ENCODE measurements around the gene OOSP1.
"Not testable (repeated sequence)": the region's sequence is repeated elsewhere in the genome, so short reads cannot be mapped to it uniquely, and the experiment has no call there.

Gene OOSP1

DNA sequence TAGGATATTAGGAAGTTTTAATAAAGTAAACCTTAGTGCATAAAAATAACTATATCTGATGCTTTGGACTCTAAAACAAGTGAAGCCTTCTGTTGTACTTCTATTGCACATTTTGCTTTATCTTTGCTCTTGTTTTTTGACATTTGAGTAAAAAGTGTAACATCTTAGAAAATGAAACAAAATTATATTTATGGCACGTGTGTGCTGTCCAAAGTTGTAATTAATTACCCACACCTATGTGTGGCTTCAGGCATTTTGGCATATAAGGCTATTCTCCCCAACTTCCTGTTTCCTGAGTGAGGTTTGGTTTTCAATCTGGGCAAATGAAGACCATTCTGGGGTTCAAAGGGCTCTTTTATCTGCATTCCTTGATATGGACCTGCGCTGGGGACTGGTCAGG, at the start of gene OOSP1:
Gene OOSP1 (plus strand): TSS at position 301 of the 400 bp plus-strand sequence. CDS start 23 bp downstream, at position 324.
- no peak for DNase-seq

DNA sequence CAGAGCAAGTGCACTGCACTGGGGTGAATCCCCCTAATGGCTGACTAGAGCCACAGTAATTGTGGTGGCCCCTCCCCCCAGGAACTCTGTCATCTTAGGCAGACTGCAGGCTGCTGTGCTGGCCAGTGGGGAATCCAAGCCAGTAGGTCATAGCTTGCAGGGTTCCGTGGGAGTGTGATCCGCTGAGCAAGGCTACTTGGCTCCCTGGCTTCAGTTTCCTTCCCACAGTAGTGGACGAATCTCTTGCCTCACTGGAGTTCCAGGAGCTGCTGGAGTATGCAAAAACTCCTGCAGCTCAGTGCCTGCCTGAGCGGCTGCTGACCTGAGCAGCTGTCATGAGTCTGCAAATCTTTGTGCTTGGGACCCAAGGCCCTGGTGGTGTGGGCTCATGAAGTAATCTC, 46.5 kb upstream of the OOSP1 start:
- no peak for DNase-seq

DNA sequence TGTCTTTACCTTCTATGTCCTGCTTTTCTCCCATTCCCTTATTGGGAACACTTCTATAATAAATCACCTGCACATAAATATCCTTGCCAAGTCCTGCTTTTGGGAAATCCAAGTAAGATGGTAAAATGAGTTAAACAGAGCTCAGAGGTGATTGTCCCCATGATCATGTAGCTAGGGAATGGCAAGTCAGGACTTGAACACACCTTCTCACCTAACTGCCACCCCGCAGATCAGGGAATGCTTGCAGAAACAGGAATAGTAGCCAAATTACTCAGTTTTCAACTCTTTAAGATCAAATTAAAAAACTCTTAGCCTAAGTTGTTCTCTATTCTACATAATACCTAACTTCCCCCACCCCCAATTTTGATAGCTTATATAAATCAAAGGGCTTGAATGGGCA, 43.6 kb upstream of the OOSP1 start:
- DNase-seq, result no peak

- DNase-seq, result no peak
These were observed 40.2 kb upstream of the OOSP1 start for GRCh38 chr11:59898046-59898445.

GRCh38 chr11:59898650-59899049, 39.6 kb upstream of the OOSP1 start:
- no peak for DNase-seq

GRCh38 chr11:59899532-59899931, 38.7 kb upstream of the OOSP1 start:
- DNase-seq, result no peak

- no peak for DNase-seq
These were observed 37.7 kb upstream of the OOSP1 start for GRCh38 chr11:59900366-59901126.

GRCh38 chr11:59901306-59901705, 36.9 kb upstream of the OOSP1 start:
- DNase-seq, result no peak

- DNase-seq, result not testable (repeated sequence)
These were observed 34.7 kb upstream of the OOSP1 start for GRCh38 chr11:59903569-59903968.

- DNase-seq, result no peak
These were observed 19.8 kb upstream of the OOSP1 start for GRCh38 chr11:59918480-59918879.

- no peak for DNase-seq
These were observed 19.1 kb upstream of the OOSP1 start for GRCh38 chr11:59918987-59919589.

GRCh38 chr11:59923813-59924212, 14.4 kb upstream of the OOSP1 start:
- no peak for DNase-seq

- no peak for DNase-seq
These were observed 6.5 kb upstream of the OOSP1 start for GRCh38 chr11:59931688-59932087.

DNA sequence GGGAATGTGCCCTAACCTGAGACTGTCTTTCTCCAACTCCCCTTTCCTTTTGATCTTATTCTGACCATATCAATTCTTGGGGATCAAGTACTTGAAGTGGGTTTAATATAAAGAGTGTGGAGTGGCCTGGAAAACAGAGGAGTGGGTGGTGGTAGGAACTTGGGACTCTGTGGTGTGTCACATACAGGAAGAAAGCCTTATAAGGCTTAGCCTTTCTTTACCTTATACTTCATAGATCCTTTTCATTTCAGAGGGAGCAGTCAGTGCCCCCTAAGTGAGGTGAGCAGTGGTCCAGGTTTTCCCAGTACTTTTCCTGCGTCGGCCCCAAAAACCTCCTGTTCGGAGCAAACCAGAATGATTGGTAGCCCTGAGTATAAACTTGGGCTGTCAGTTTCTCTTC, 486 bp downstream of the OOSP1 start:
- DNase-seq, result no peak

DNA sequence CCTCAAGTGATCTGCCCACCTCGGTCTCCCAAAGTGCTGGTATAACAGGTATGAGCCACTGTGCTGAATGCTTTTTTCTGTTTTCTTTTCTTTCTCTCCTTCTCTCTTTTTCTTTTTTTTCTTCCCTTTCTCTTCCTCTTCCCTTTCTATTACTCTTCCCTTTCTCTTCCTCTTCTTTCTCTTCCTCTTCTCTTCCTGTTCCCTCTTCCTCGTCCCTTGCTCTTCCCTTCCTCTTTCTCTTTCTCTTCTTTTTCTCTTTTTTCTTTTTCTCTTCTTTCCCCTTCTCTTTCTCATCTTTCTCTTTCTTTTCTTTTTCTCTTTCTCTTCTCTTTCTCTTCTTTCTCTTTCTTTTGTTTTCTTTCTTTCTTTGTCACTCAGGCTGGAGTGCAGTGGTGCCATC, 1.2 kb downstream of the OOSP1 start:
- DNase-seq, result no peak

- no peak for DNase-seq
These were observed 2.9 kb downstream of the OOSP1 start for GRCh38 chr11:59941091-59941490.

DNA sequence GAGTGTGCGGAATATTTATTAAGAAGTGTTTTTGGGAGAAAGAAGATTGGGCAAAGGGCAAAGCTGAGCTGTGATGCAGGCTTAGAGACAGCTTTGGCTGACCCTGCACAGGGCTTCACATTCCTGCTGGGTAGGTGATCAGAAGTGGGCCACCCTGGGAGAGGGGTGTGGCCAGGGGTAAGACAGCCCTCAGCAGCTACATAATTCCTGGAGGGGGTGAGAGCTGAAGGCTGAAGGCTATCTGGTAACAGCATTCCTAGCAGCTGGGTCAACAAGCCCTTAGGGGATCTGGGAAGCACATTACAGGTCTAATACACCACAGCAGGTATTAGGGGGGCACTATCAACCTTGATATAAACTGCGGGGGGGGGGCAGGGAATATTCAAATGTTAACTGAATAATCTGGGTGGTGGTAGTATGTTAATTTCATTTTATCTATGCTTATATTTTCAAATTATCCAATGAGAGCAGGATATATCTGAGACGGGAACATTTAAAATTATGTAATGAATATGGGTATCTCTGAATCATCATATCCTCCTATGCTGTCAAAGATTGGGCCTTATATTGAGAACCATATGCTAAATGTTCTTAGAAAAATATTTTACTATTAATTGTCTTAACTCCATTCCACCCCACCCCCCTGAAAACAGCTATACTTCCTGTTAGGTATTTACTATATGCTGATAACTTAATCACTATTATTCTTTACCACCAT, 5.9 kb downstream of the OOSP1 start:
- no peak for DNase-seq

- no peak for DNase-seq
These were observed 6.5 kb downstream of the OOSP1 start for GRCh38 chr11:59944720-59945119.

- DNase-seq, result no peak
These were observed 15.4 kb downstream of the OOSP1 start for GRCh38 chr11:59953463-59954218.

DNA sequence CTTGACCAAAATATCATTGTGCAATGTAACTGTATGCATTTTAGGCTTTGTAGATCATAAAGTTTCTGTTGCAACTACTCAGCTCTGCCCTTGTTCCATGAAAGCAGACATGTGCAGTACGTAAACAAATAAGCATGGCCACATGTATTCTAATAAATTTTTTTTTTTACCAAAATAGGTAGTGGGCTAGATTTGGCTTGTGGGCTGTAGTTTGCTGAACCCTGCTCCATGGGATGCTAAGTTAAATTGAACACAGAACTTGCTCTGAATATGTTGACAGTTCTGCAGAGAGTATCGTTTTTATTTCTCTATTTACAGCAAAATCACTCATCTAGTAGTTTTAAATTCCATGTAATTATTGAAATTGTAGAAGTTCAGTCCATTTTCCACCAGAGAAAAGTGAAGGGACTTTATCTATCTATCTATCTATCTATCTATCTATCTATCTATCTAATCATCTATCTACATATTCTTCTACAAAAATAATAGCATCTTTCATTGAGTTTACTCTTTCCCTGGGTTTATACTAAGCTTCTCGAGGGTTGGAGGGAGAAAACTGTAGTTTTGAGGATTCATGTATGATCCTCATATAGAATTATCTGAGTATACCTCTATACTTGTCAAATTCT, 16.1 kb downstream of the OOSP1 start:
- DNase-seq, result no peak

GRCh38 chr11:59957094-59957493, 18.9 kb downstream of the OOSP1 start:
- no peak for DNase-seq

DNA sequence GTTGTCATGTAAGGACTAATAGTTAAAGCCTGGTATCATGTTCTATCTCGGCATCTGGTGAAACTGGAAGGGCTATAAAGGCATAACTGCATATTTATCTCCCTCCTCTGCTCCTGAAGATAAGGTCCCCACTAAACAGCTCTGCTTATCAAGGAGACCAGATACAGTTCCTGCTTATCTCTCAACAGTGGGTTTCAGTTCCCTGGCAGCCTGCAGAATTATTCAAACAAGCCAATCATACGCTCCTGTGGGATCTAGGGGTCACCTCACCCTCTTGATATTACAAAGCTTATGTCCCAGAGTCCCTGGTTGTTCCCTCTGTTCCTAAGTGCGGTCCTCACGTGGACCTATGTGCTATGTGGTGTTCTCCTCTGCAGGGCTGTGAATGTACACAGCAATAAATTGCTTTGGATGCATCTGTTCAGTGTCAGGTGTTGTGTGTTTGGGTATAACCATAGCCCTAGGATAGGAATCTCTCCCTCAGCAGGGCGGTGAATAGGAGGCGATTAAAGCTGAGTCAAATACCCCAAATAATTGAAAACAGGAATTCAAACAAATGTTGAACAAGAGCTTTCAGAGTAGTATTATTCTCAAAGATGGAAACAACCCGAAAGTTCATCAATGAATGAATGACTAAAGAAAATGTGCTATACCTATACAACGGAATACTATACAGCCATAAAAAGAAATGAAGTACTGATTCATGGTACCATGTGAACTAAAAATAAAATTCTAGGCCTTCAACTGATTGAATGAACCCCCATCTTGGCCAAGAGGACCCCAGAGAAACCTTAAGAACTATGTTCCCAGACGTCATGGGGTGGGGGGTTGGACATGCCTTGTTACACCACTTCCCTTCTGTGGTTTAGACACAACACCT, 22.5 kb downstream of the OOSP1 start:
- no peak for DNase-seq
